Activated effector memory CD4-positive, alpha-beta T cell treated with Interleukin-2 at 50 U/mL for 16 hours (primary cell): ENCODE results near the gene CPPED1.
"Not testable (repeated sequence)": the region's sequence is repeated elsewhere in the genome, so short reads cannot be mapped to it uniquely, and the experiment has no call there.

Source experiments
- DNase-seq: peaks from one replicate; pipeline ENCODE4 v3.0.0-alpha.2; 2020

CPPED1 gene, protein sequence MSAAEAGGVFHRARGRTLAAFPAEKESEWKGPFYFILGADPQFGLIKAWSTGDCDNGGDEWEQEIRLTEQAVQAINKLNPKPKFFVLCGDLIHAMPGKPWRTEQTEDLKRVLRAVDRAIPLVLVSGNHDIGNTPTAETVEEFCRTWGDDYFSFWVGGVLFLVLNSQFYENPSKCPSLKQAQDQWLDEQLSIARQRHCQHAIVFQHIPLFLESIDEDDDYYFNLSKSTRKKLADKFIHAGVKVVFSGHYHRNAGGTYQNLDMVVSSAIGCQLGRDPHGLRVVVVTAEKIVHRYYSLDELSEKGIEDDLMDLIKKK

DNA sequence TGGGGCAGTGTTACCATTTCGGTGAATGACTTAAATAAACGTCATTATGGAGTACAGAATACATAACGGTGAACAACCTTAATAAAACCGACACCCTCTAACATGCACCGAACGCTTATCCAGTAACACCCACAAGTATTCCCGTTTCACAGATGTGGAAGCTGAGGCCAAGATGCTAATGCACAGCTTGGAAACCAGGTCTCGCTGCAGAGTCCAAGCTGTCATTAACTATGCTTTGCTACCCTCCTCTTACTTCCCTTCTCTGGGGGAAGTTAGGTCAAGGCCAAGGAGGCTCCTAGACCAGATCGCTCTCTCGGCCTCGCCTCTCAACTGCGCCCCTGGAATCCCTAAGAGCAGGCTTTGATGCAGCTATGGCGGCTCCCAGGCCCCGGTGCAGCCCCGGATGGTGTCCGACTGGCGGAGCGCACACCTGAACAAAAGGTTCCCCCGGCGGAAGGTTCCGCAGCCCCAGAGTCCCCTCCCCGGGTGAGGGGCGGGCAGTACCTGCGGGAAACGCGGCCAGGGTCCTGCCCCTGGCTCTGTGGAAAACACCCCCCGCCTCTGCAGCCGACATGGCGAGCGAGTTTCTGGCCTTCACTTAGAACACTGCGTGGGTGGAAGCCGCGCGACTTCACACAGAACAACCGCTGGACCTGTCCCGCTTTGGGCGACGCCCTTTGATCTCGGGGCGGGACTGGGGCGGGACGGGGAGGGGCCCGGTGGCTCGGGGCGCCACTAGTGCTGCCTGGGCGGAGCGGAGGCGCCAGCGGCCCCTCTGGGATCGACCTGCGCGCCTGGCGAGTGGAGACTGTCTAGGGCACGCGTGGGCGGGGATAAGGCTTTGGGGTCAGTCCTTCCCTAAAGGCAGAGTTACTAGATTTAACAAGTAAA is at the start of gene CPPED1:
TSS of gene CPPED1 (minus strand) at position 685 of the 891 bp plus-strand sequence. CDS start at position 574, 111 bp downstream.
- DNase-seq = peak; percentile 88

DNA sequence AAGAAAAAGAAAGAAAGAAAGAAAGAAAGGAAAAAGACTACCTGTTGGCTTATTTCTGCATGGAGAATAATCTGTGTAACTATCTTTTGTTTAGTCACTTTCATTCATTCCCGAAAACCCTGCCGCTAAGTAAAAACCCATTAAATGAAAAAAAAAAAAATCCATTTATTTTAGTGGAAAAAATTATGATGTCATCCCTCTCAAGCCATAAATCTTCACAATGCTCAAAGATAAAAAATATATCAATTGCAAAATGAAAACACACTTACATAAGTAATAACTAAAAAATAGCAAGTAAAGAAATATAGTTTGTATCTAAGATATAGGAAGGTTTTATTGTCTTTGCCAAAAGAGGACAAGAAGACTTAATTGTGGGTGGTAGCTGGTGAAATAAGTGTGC is 46.5 kb upstream of the CPPED1 start:
- no peak for DNase-seq

DNA sequence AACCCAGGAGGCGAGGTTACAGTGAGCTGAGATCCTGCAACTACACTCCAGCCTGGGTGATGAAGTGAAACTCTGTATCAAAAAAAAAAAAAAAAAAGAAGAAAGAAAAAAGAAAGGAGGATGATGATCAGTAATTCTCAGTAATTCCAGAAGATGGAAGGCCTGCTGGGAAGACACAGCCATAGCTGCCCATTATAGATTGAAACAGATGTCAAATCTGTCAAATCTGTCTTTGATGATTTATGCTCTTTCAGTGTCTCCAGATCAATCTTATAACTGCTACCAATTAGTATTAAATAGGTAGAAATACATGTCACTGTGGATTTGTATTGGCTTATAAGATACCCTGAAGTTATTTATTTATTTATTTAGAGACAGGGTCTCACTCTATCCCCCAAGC is 42.9 kb upstream of the CPPED1 start:
- no peak for DNase-seq

DNA sequence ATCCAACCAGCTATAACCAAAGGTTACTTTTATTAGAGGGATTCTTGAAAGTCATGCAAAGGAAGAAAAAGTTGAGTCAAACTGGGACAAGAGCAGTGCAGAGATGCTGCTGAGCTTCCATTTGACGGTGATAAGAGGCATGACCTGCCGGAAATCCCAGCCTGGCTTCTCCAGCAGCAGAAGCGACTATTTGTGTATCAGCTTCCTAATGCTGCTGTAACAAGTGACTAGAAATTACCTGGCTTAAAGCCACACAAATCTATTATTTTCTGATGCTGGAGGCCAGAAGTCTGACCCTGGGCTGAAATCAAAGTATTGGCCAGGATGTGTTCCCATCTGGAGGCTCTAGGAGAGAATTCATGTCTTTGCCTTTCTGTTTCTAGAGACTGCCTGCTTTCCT is 41.6 kb upstream of the CPPED1 start:
- DNase-seq = no peak

DNA sequence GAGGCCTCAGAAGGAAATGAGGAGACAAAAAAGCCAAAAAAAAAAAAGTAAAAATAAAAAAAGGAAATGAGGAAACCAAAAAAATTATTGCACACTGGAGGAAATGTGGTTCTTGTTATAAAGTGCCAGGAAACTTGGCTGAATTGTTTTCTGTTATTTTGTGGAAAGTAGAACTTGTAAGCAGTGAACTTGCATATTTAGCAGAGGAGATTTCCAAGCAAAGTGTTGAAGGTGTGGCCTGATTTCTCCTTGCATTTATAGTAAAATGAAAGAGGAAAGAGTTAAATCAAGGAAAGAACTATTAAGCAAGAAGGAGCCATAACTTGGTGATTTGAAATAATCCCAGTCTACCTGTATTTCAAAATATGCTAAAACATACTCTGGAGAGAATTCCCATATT is 34.1 kb upstream of the CPPED1 start:
- DNase-seq = no peak

DNA sequence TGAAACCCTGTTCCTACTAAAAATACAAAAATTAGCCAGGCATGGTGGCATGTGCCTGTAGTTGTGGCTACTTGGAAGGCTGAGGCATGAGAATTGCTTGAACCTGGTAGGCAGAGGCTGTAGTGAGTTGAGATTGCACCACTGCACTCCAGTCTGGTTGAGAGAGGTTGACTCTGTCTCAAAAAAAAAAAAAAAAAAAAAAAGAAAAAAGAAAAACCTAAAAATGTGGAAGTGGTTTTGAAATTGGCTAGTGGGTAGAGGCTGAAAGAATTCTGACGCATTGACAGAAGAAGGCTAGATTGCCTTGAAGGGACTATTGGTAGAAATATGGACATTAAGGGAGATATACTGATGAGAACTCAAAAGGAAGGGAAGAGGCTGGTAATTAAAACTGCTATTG is 33.6 kb upstream of the CPPED1 start:
- DNase-seq = no peak

DNA sequence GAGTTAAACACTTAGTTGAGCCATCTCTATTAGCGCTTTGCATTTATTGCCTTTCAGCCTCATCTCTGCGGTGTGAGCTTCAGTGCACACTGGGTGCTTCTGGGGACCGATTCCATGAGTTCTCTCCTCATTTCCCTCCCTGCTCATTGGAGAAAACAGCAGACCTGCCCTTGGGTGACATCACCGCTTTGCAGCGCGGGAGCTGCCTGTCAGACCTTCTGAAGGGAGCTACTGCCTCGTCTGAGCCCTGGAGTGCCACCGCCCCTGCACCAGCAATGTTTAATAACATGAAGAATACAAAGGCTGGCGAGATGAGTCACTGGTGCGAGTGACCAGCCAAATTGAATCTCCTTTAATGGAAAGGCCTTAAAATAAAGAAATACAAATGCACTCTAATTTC is 30.2 kb upstream of the CPPED1 start:
- DNase-seq = no peak

DNA sequence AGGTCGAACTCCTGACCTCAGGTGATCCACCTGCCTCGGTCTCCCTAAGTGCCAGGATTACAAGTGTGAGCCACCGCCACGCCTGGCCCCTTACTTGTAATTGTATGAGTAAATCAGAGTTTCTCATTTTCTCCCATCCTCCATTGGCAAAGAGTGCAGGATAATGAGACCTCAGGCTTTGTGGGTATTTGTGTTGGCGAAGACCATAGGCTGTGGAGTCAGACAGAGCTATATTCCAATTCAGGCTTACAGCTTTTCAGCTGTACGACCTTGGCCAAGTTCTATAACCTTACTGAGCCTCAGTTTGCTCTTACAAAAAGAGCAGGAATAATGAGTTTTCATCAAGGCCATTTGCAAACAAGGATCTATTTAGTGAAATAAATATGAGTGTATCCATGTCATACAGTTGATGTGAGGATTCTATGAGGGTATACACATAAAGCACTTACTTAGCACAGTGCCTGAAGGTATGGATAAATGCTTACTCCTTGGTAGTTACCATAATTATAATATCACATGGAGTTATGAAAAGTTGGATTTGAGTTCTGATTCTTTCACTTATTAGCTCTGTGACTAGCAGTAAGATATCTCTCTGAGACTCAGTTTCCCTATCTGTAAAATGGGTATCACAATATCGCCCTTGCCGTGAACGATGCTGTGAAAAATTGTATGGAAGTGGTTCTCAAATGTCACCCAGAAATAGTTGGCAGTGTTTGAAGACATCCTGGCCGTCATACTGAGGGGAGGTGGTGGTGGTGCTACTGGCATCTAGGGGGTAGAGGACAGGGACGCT is 25.6 kb upstream of the CPPED1 start:
- no peak for DNase-seq

DNA sequence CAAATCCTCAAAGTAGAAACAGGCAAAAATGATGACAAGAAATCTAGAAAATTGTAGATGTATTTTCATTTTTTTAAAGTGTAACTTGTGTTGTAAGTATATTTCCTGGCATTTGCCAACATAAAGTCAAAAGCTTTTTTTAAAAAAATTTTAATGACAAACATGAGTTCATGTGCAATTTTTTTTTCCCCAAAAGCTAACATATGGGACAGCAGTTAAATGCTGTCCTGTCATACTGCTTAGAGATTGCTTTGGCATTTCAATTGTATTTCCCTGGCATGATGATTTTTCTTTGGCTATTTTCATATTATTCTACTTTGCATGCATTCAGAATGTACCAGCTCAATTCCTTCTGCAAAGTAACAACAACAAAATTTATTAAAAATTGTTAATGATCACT is 24.5 kb upstream of the CPPED1 start:
- DNase-seq = no peak

DNA sequence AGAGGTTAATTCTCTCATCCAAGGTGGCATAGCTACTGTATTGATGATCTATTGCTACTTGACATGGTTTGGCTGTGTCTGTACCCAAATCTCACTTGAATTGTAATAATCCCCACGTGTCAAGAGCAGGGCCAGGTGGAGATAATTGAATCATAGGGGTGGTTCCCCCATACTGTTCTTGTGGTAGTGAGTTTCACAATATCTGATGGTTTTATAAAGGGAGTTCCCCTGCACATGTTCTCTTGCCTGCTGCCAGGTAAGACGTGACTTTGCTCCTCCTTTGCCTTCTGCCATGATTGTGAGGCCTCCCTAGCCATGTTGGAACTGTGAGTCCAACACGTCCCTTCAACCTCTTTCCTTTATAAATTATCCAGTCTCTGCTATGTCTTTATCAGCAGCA is 22.9 kb upstream of the CPPED1 start:
- DNase-seq = no peak

DNA sequence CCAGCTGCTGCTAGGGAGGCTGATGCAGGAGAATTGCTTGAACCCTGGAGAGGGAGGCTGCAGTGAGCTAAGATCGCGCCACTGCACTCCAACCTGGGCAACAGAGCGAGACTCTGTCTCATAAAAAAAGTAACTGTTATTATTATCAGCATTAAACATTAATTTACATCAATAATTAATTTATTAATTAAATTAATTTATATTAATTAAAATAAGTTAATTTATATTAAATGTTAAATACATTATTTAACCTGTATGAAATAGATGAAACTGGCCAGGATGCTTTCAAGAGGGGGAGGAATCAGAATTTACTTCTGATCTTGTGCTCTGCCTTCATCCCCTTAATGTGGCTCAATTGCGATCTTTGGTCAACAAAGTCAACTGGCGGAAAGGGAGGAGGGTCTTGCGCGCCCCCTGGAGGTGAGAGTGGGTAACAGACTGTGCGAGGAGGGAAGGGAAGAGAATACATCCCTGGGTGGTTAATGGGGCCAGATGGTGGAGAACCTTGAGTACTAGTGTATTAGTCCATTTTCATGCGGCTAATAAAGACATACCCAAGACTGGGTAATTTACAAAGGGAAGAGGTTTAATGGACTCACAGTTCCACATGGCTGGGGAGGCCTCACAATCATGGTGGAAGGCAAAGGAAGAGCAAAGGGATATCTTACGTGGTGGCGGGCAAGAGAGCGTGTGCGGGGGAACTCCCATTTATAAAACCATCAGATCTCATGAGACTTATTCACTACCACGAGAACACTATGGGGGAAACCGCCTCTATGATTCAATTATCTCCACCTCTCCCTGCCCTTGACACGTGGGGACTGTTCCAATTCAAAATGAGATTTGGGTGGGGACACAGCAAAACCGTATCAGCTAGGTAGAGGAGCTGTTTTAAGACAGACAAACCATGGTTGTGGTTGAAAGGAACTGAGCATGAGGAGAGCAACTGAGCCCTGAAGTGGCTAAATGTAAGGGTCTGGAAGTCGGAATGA is 15.7 kb upstream of the CPPED1 start:
- DNase-seq = peak; percentile 55

DNA sequence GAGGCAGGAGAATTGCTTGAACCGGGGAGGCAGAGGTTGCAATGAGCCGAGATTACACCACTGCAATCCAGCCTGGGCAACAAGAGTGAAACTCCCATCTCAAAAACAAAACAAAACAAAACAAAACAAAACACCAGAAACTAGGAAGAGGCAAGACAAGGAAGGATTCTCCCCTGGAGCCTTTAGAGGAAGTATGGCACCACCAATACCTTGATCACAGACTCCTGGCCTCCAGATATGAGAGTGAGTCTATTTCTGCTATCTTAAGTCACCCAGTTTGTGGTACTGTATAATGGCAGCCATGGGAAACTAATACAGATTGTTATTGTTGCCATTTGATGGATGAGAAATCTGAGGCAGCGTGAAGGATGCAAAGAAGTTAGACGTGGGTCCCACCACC is 14.6 kb upstream of the CPPED1 start:
- DNase-seq = no peak

DNA sequence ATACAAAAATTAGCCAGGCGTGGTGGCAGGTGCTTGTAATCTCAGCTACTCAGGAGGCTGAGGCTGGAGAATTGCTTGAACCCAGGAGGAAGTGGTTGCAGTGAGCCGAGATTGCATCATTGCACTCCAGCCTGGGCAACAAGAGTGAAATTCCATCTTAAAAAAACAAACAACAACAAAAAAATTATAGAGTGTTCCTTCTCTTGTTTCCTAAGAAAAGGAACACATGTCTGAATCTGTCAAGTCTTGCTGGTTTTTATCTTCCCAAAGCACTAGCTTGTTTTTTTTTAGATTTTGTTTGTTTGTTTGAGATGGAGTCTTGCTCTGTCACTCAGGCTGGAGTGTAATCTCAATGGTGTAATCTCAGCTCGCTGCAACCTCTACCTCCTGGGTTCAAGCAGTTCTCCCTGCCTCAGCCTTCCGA is 13.1 kb upstream of the CPPED1 start:
- not testable (repeated sequence) for DNase-seq

DNA sequence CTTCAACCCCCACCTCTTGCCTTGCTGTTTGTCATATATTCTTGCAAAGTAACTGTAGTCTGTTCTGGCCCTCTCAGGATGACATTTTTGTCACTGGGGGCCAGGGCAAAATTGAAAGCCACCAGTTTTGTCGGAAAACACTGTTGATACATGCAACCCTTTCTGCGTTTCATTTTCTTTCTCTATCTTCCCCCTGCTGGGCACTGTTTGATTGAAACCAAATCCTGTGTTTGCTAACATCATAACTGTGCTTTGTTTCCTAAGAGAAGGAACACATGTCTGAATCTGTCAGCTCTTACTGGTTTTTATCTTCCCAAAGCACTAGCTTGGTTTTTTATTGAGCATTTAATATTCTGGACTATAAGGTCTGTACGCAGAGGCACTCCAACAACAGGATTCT is 11.7 kb upstream of the CPPED1 start:
- DNase-seq = no peak

DNA sequence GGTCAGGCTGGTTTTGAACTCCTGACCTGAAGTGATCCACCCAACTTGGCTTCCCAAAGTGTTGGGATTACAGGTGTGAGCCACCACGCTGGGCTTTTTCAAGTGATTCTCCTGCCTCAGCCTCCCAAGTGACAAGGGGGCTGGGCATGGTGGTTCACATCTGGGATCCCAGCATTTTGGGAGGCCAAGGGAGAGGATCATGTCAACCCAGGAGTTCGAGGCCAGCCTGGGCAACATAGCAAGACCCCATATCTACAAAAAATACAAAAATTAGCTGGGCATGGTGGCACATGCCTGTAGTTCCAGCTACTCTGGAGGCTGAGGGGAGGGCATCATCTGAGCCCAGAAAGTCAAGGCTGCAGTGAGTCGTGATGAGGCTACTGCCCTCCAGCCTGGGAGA is 10.0 kb upstream of the CPPED1 start:
- not testable (repeated sequence) for DNase-seq

DNA sequence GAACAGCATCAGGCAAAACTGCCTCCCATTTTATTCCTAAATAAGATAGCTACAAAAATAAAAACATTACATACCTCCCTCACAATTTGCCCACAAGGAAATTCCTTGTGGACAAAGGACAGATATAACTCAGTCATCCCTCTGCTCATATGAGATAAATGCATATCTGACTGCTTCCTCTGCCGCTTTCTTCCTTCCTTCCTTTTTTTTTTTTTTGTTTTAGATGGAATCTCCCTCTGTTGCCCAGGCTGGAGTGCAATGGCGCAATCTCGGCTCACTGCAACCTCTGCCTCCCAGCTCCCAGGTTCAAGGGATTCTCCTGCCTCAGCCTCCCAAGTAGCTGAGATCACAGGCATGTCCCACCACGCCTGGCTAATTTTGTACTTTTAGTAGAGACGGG is 9.6 kb upstream of the CPPED1 start:
- not testable (repeated sequence) for DNase-seq

DNA sequence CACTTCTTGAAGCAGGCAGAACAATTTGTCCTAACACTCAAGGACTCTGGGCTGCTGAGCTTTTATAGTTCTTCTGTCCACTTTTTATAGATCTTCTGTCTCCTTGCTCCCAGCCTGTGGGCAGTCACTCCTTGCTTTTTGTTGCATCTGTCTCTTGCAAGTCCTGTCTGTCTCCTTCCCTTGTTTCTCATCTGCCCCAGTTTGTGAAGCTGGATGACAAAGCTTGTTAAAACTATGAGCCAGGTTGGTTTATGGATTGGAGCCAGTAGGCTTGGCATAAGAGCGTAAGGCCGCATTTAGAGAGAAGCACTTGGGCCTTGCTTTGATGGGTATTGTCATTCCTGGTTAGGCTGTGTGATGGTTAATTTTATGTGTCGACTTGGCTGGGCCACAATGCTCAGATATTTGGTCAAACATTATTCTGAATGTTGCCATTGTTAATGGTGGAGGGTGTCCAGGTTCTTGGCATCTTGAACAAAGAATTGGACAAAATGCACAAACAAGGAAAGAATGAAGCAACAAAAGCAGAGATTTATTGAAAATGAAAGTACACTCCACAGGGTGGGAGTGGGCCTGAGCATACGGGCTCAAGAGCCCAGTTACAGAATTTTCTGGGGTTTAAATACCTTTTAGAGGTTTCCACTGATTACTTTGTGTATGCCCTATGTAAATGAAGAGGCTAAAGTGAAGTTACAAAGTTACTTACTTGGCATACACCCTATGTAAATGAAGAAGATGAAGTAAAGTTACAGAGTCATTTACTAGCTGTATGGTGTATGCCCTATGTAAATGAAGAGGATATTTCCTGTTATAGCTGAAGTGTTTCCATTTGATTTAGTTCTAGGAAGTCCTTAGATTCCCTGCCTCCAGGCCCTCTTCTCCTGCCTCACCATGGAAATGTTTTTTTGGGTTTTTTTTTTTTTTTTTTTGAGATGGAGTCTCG is 8.0 kb upstream of the CPPED1 start:
- no peak for DNase-seq

DNA sequence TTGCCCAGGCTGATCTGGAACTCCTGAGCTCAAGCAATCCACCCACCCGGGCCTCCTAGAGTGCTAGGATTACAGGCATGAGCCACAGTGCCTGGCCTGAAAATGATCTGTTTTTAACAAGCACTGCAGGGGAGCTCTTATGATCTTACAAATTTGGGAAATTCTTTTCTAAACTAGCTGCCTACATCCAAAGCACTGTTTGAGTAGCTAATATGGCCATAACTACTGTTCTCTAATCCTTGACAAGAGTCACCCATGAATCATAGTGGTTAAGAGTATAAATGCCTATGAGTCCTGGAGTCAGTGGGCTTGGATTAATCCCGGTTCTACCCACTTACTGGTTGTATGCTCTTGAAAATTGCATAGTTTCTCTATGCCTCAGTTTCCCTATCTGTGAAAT is 1.4 kb upstream of the CPPED1 start:
- DNase-seq = no peak

DNA sequence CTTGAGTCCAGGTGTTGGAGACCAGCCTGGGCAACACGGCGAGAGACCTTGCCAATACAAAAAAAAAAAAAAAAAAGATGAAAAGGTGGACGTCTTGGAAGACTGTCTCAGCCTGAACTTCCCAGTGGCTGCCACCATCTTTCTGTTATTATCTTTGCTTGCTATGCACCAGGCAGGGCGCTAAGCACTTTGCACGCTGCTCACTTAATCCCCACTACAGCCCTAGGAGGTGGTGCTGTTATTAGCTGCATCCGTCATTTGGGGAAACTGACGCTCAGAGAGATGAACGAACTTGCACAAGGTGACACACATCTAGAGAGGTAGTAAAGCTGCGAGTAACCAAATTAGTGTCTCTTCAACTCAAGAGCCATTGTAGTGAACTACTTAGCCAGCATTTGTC is 708 bp upstream of the CPPED1 start:
- no peak for DNase-seq

DNA sequence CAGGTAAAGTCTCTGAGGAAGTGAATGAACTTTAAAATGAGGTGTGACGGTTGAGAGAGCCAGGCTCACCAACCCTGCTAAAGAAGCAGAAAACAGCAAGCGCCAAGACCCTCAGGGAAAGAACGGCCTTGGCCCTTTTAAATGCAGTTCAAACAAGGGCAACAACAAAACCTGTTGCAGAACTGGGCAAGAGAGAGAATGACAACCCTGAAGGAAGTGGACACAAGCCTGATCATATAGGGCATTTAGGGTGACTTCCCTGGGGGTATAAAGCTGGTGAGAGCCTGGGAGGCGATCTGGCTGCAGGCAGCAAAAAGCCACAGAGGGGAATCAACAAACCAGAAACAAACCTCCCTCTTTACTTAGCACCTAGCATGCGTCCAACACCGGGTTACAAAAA is 1.0 kb downstream of the CPPED1 start:
- no peak for DNase-seq

DNA sequence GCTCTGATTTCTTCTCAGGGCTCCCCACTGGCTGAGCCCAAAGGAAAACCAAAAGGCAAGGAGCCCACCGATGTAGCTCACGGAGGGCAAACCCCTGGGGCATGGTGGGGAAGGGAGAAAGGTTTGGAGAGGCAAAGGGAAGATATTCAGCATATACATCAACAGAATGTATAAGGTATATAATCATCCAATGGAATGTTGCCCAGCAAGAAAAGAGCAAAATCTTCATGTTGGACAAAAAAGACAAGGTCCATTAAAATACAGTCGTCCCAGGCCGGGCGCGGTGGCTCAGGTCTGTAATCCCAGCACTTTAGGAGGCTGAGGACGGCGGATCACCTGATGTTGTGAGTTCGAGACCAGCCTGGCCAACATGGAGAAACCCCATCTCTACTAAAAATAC is 1.6 kb downstream of the CPPED1 start:
- no peak for DNase-seq
